Chondrocyte (in vitro differentiated cells): ENCODE measurements around the gene RARA. TPM values are rescaled to one million over a fixed set of nuclear protein-coding genes. Genes with fewer than 3 reads are reported as not detected.
A peak's percentile ranks its signal among the peaks of the same experiment; 100 is the strongest.

Experiments used
- DNase-seq: peaks from one replicate; pipeline ENCODE4 v3.0.0; 2021; ENCODE audit warnings: mixed read lengths, low spot score
- H3K27ac Mint-ChIP-seq: one replicate; pipeline ENCODE4 v1.8.0; 2021; ENCODE audit warnings: mild to moderate bottlenecking, moderate library complexity, mixed read lengths; ENCODE audit not compliant: unreplicated experiment
- H3K27me3 Mint-ChIP-seq: 2 replicates; pipeline ENCODE4 v1.8.0; 2021; ENCODE audit warnings: low read depth, mixed read lengths
- H3K36me3 Mint-ChIP-seq: 2 replicates; pipeline ENCODE4 v1.8.0; 2021; ENCODE audit warnings: low read depth, mixed read lengths
- H3K4me1 Mint-ChIP-seq: 2 replicates; pipeline ENCODE4 v1.8.0; 2021; ENCODE audit warnings: low read depth, mild to moderate bottlenecking, mixed read lengths
- H3K4me3 Mint-ChIP-seq: one replicate; pipeline ENCODE4 v1.8.0; 2021; ENCODE audit warnings: mild to moderate bottlenecking, moderate library complexity, mixed read lengths; ENCODE audit not compliant: unreplicated experiment
- H3K9me3 Mint-ChIP-seq: 2 replicates; pipeline ENCODE4 v1.8.0; 2021; ENCODE audit warnings: low read depth, mixed read lengths
- CTCF ChIP-seq: fragments of 200-600 bp; sonication (generic); IDR thresholded peaks from 2 replicates; pipeline ENCODE4 v1.5.0; 2021; ENCODE audit warnings: antibody characterized with exemption, mild to moderate bottlenecking, moderate library complexity
- total RNA-seq: library from RNA; stranded (reverse); gene quantifications from 3 replicates; pipeline ENCODE4 v1.2.1, GENCODE V29; 2021

RARA gene
- total RNA-seq, 1 donor from 2014 or later = 59.2 TPM

GRCh38 chr17:40346765-40347158, 37.8 kb downstream of the RARA start:
- DNase-seq = no peak

GRCh38 chr17:40347319-40348135, 38.5 kb downstream of the RARA start:
- no peak for TF ChIP-seq CTCF
- Mint-ChIP-seq H3K4me3 (no peak overlapping the region), H3K27me3 (no peaks in the 10 kb centered on the region), H3K27ac (no peak overlapping the region), H3K4me1 (peaks cover 75% of the 10 kb centered on the region), H3K9me3 (no peaks in the 10 kb centered on the region), H3K36me3 (peaks cover 19% of the 10 kb centered on the region)
- no peak for DNase-seq

More at GRCh38 chr17:40346765-40347158, 37.8 kb downstream of the RARA start:
- no peak for TF ChIP-seq CTCF
- Mint-ChIP-seq H3K27me3 (no peaks in the 10 kb centered on the region), H3K4me3 (peak overlapping the region; percentile 19), H3K27ac (peak overlapping the region; percentile 51), H3K4me1 (peaks cover 75% of the 10 kb centered on the region), H3K9me3 (no peaks in the 10 kb centered on the region), H3K36me3 (peaks cover 13% of the 10 kb centered on the region)

GRCh38 chr17:40348136-40348504, 39.1 kb downstream of the RARA start:
- H3K4me3 Mint-ChIP-seq = no peak overlapping the region
- peaks cover 24% of the 10 kb centered on the region for H3K36me3 Mint-ChIP-seq
- H3K27me3 Mint-ChIP-seq = no peaks in the 10 kb centered on the region
- DNase-seq = no peak
- H3K27ac Mint-ChIP-seq = no peak overlapping the region
- TF ChIP-seq CTCF = no peak
- H3K4me1 Mint-ChIP-seq = peaks cover 70% of the 10 kb centered on the region
- H3K9me3 Mint-ChIP-seq = no peaks in the 10 kb centered on the region

GRCh38 chr17:40348562-40349476, 39.8 kb downstream of the RARA start:
- H3K4me3 Mint-ChIP-seq = no peak overlapping the region
- no peak overlapping the region for H3K27ac Mint-ChIP-seq
- TF ChIP-seq CTCF = no peak
- no peak for DNase-seq
- peaks cover 24% of the 10 kb centered on the region for H3K36me3 Mint-ChIP-seq
- H3K27me3 Mint-ChIP-seq = no peaks in the 10 kb centered on the region
- no peaks in the 10 kb centered on the region for H3K9me3 Mint-ChIP-seq
- peaks cover 63% of the 10 kb centered on the region for H3K4me1 Mint-ChIP-seq

- H3K27me3 Mint-ChIP-seq = no peaks in the 10 kb centered on the region
- H3K36me3 Mint-ChIP-seq = peaks cover 26% of the 10 kb centered on the region
- H3K4me1 Mint-ChIP-seq = peaks cover 57% of the 10 kb centered on the region
- no peak for DNase-seq
- H3K9me3 Mint-ChIP-seq = no peaks in the 10 kb centered on the region
- no peak overlapping the region for H3K27ac Mint-ChIP-seq
- no peak overlapping the region for H3K4me3 Mint-ChIP-seq
- TF ChIP-seq CTCF = no peak
Measured at GRCh38 chr17:40349477-40349894, 40.5 kb downstream of the RARA start.
